T-helper 1 cell treated with Interleukin-12 subunit alpha and Interleukin-12 subunit beta and Interleukin-4 antibody, amounts not matched to agents 30 μg/mL and 1 μg/mL, for 36 hours (primary cell): ENCODE data around the gene HOXC11.

Experiments
- H3K27ac Mint-ChIP-seq: one replicate; pipeline ENCODE4 v1.8.0; 2021; ENCODE audit warnings: mild to moderate bottlenecking, mixed read lengths
- H3K27me3 Mint-ChIP-seq: one replicate; pipeline ENCODE4 v1.8.0; 2021; ENCODE audit warnings: low read depth, mixed read lengths
- H3K36me3 Mint-ChIP-seq: one replicate; pipeline ENCODE4 v1.8.0; 2021; ENCODE audit warnings: low read depth, mixed read lengths
- H3K4me1 Mint-ChIP-seq: one replicate; pipeline ENCODE4 v1.8.0; 2021; ENCODE audit warnings: low read depth, mixed read lengths
- H3K4me3 Mint-ChIP-seq: one replicate; pipeline ENCODE4 v1.8.0; 2021; ENCODE audit warnings: mild to moderate bottlenecking, moderate library complexity, mixed read lengths
- H3K9me3 Mint-ChIP-seq: one replicate; pipeline ENCODE4 v1.8.0; 2021; ENCODE audit warnings: mixed read lengths

HOXC11 gene

DNA sequence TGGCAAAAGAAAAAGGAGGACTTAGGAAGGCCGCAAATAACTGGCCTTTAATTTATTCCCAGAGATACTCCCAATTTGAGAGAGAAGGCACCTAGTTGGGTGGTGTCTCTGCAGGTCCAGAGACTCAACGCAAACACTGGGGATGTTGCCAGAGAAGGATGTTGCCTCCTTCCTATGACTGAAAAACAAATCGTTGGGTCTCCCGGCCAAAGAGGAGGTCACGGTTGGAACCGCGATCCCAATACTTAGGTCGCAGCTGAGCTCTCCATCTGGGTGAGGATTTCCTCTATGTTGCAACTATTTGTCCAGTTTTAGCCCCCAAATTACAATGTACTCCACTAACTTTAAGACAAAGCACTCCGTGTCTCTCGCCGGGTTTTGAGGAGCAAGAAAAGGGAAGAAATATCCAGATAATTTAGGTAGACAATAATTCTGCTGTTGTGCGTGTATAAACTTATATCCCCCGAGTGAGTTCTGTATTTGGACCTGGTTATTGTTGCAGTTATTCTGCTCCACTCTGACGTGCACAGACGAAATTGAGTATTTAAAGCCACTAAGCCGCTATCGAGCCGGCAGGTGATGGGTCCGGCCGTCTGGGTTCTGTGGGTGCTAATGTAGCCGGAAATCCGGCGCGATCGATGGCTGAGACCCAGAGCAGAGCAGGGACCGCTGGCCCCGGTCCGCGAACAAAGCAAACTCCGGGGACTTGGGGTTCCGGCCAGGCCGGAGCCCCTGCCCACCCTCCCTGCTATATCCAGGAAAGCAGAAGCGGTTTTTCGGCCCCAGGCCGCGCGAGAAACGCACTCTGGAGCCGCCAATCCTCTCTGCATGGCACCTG is 12.5 kb upstream of the HOXC11 start:
- no peaks in the 10 kb centered on the region for H3K9me3 Mint-ChIP-seq
- H3K27ac Mint-ChIP-seq, result peak overlapping the region; percentile 81
- peaks cover 92% of the 10 kb centered on the region for H3K27me3 Mint-ChIP-seq
- no peak overlapping the region for H3K4me3 Mint-ChIP-seq
- H3K36me3 Mint-ChIP-seq, result peaks cover 5% of the 10 kb centered on the region
- peaks cover 19% of the 10 kb centered on the region for H3K4me1 Mint-ChIP-seq

DNA sequence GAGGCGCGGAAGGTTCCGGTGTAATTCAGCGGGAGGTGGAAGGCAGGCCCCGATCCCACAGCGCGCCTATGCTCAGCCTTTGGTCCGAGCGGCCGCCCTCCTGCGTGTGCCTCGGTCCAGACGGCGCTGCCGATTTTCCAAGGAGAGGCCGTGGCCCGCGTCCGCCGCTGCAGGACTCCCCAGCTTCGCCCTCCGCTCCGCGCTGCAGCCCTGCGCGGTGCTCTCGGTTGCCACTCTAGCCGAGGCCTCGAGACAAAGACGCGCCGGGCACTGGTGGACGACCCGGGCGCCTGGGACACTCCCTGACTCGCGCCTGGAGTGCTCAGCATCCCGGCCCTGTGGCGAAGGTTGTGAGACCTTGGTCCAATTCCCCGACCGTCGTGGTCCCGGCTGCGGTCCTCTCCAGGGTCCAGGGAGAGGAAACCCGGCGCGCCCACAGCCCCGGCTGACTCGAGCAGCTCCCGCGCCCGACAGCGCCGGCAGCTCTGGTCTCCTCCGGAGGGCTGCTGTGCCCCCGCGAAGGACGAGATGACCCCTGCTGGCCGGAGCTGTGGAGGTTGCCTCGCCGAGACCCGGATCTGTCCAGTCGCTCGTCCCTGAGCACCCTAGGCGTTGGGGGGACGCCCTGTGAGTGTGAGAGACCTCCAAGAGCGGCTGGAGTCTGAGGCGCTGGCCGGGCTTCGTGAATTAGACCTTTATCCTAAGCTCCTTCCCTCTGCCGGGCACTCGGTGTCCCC is 11.7 kb upstream of the HOXC11 start:
- Mint-ChIP-seq H3K9me3 (no peaks in the 10 kb centered on the region), H3K4me3 (no peak overlapping the region), H3K36me3 (peaks cover 5% of the 10 kb centered on the region), H3K27ac (no peak overlapping the region), H3K27me3 (peaks cover 92% of the 10 kb centered on the region), H3K4me1 (peaks cover 17% of the 10 kb centered on the region)

DNA sequence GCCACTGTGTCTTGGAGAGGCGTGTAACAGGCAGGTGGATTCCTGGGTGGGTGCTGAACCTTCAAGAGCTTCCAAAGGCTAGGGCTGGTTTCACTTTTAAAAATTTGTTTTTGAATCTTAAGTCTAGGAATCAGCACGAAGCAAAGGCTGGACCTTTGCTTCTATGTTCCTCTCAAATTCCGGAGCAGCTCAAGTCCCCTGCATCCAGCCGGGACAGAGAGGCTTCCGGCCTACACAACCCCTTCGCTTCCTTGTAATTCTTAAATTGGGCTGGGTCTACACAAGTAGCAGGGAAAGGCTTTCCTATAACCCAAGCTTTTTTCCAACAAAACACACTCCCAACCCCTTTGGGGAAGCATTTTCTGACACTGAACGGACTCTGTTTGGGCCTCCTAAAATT is 9.9 kb upstream of the HOXC11 start:
- Mint-ChIP-seq H3K4me1 (peaks cover 21% of the 10 kb centered on the region), H3K27ac (peak overlapping the region; percentile 41), H3K9me3 (no peaks in the 10 kb centered on the region), H3K4me3 (no peak overlapping the region), H3K27me3 (peaks cover 92% of the 10 kb centered on the region), H3K36me3 (peaks cover 8% of the 10 kb centered on the region)

DNA sequence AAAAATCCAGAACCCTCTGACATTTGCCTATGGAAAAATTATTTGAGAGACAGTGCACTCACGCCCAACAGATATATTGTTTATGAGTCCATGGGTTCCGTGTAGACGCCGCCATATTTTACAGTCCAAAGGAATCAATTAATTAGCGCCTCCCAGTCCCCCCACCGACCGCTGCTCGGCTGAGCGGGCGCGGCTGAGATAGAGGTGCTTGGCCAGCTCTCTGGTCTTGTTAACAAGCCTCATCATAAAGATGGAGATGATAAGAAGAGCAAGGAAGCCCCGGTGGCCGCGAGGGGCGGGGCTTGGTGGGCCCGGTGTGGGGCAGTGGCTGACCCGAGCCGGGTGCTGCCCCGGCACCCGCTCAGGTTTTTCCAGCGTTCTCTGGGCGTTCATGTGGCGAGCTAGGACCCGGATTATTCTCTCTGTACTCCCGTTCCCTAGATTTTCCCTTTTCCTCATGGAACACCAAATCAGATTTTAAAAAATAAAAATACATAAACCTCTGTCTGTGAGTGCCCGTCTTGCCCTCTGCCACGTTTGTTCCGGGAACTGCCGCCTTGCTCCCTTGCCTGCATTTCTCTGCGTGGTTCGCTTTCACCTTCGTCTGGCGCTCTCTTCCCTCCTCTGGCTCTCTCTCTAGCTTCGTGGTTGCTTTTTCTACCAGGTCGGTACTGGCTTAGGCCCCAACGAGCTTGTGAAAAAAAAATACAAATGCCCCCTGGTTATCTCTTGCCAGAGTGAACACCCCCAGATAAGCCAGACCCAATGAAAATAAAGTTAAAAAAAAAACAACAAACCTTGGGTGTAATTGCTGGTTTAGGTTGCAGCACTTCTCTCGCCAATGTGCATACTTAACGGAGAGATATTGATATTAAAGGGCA is 9.3 kb upstream of the HOXC11 start:
- Mint-ChIP-seq H3K27ac (peak overlapping the region; percentile 41), H3K36me3 (peaks cover 8% of the 10 kb centered on the region), H3K4me3 (no peak overlapping the region), H3K9me3 (no peaks in the 10 kb centered on the region), H3K4me1 (peaks cover 21% of the 10 kb centered on the region), H3K27me3 (peaks cover 92% of the 10 kb centered on the region)

DNA sequence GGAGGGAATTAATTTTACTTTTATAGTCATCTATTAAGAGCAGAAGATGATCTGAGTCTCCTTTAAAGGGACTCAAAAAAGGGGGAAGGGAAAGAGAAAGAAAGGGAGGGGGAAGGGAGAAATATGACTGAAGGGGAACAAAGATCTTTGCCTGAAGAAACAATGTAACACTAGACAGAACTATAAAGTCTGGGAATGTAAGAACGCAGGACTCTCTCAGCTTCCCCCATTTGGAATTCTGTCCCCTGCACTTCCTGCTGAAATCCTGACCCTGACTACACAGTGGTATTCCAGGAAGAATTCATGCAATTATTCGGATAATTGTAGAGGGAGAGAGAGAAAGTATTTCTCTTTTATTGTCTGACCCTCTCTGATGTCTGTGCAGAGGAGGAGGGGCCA is 8.6 kb upstream of the HOXC11 start:
- Mint-ChIP-seq H3K9me3 (no peaks in the 10 kb centered on the region), H3K4me3 (no peak overlapping the region), H3K27ac (peak overlapping the region; percentile 19), H3K4me1 (peaks cover 21% of the 10 kb centered on the region), H3K27me3 (peaks cover 92% of the 10 kb centered on the region), H3K36me3 (peaks cover 8% of the 10 kb centered on the region)

DNA sequence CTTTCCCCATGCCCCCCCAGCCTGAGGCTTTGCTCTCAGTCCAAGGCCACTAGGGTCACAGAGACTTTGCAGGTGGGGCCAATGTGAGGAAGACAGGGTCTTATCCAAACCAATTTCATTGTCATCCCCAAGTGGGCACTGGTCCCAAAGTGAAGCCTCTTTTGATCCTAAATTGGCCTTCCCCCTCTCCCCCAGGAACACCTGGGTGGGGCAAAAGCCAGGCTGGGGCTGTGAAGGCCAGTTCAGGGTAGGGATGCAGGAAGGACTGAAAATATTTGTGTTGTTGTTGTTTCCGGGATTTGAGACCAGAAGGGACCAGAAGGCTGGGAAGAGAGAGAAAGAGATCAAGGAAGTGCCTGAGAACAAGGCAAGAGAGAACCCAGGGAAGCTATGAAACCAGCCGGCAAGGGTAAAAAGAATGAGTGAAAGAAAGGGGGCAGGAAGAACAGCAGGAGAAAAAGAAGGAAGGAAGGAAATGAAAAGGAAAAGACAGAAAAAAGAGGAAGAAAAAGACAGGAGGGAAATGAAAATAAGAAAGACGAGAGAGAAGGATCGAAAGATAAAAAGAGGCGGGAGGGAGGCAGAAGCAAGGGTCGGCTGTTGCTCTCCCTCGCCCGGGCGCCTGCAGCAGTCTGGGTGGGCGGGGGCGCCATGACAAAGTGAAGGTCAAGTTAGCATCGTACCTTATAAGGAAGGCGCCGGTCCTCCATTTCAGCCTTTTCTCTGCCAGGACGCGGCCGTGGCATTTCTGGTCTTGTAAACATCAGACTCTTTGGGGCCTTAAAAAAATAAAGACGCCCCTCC is 7.4 kb upstream of the HOXC11 start:
- Mint-ChIP-seq H3K4me3 (peak overlapping the region; percentile 4), H3K36me3 (peaks cover 3% of the 10 kb centered on the region), H3K4me1 (peaks cover 18% of the 10 kb centered on the region), H3K9me3 (no peaks in the 10 kb centered on the region), H3K27ac (peak overlapping the region; percentile 78), H3K27me3 (peaks cover 92% of the 10 kb centered on the region)

DNA sequence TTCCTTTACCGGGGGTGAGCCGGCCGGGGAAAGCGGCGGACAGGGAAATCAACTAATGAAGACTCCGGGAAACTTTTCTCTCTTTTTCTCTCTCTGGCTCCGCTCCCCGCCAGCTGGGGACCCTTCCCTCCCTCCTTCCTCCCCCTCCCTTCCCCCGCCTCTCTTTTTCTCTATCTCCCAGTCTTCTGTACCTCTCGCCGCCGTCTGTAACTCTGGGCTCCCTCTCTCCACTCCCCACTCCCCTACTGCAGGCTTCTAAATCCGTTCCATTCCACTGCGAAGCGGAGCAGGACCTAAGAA is 6.9 kb upstream of the HOXC11 start:
- no peak overlapping the region for H3K27ac Mint-ChIP-seq
- peaks cover 3% of the 10 kb centered on the region for H3K36me3 Mint-ChIP-seq
- no peak overlapping the region for H3K4me3 Mint-ChIP-seq
- no peaks in the 10 kb centered on the region for H3K9me3 Mint-ChIP-seq
- peaks cover 17% of the 10 kb centered on the region for H3K4me1 Mint-ChIP-seq
- peaks cover 95% of the 10 kb centered on the region for H3K27me3 Mint-ChIP-seq

DNA sequence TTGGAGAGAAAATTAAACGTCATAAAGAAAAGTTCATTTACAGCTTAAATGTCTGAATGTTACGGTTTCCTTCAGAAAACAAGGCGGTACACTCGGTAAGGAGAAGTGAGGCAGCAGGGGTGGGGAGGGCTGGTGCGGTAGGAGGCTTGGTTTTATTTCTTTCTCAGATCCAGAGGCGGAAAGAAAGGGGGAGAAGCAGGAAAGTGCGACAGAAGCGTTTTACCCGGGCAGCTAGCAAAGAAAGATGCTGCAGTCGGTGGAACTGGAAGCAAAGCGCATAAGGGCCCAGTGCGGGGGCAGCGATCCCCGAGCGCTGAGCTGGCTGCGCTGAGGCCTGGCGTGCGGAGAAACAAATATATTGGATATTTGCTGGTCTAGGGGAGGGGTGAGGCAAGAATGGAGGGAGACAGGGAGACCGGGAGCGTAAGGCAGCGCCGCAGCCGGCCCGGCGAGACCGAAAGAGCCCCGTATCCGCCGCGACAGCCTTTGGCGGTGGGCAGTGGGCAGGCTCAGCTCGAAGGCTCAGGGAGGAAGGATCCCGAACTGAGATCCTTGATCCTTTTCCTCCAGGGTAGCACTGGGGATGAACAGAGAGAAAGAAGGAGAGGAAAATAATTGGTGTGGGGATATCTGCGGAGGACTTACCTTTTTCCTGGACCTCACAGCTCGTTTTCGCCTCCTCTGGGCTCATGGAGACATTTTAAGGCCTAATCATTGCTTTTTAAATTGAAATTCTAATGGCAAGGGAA is 6.4 kb upstream of the HOXC11 start:
- H3K4me3 Mint-ChIP-seq, result no peak overlapping the region
- H3K27me3 Mint-ChIP-seq, result peaks cover 100% of the 10 kb centered on the region
- H3K27ac Mint-ChIP-seq, result peak overlapping the region; percentile 45
- H3K9me3 Mint-ChIP-seq, result no peaks in the 10 kb centered on the region
- H3K36me3 Mint-ChIP-seq, result peaks cover 3% of the 10 kb centered on the region
- peaks cover 17% of the 10 kb centered on the region for H3K4me1 Mint-ChIP-seq

DNA sequence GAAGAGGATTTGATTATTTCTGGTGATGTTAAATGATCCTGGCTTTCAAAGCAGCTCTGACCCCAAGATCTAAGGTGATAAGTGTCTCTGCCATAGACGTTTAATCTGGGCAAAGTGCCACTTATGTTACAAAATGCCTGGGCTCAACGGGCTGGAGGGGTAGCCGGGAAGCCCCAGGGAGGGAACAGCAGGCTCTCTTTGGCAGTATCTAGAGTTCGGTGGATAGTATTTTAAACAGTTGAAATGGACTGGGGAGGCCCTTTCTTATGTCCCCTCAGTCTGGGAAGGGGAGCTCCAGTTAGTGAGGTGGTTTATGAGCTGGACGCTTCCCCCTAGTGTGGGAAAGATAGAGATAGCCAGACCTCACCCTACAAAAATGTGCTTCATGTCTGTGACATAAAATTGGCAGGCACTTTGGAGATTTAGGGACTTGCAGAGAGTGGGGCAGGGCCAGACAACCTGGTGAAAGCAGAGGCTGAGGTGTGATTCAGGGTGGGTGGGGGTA is 5.5 kb upstream of the HOXC11 start:
- Mint-ChIP-seq H3K4me1 (peaks cover 17% of the 10 kb centered on the region), H3K4me3 (no peak overlapping the region), H3K27me3 (peaks cover 100% of the 10 kb centered on the region), H3K27ac (peak overlapping the region; percentile 6), H3K36me3 (peaks cover 3% of the 10 kb centered on the region), H3K9me3 (no peaks in the 10 kb centered on the region)

DNA sequence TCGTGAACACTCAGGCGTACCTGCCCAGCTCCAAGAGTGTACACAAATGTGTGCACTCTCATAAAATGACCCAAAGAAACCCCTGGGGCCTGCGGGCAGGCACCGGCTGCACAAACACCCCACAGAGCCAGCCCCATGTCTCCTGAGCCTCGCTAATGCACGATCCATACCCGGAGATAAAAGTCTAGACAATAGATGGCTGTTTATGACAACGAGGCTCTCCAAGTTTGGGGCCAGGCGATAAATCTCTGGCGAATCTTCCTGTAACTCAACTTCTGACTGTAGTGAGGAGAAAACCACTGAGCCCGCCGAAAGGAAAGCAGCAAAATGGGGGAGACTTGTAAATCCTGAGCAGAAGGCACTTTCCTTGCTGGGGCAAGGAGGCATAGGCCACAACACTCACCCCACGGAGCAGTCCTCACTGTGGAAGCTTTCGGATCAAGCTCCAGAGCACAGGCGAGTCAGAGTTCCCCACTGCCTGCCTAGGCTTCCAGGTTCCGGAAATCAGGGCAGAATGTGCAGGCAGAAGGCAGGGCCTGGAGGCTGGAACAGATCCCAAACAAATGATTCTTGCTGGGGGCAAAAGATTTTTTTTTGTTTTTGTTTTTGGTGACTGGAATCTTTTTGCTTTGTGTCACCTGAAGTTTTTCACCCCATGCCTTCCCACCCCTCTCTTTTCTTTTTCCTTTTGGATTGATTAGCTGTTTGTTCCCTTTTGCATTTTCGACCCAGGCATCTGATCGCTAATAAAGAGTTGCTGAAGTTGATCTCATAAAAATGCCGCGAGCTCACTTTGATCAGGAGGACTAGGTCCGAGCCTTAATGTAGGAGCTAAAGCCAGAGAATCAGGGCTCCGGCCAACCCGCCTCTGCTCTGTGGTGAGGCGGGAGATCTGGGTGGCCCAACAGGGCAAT is 4.5 kb upstream of the HOXC11 start:
- H3K4me1 Mint-ChIP-seq, result peaks cover 24% of the 10 kb centered on the region
- no peaks in the 10 kb centered on the region for H3K9me3 Mint-ChIP-seq
- H3K4me3 Mint-ChIP-seq, result no peak overlapping the region
- H3K36me3 Mint-ChIP-seq, result peaks cover 8% of the 10 kb centered on the region
- no peak overlapping the region for H3K27ac Mint-ChIP-seq
- peaks cover 100% of the 10 kb centered on the region for H3K27me3 Mint-ChIP-seq

DNA sequence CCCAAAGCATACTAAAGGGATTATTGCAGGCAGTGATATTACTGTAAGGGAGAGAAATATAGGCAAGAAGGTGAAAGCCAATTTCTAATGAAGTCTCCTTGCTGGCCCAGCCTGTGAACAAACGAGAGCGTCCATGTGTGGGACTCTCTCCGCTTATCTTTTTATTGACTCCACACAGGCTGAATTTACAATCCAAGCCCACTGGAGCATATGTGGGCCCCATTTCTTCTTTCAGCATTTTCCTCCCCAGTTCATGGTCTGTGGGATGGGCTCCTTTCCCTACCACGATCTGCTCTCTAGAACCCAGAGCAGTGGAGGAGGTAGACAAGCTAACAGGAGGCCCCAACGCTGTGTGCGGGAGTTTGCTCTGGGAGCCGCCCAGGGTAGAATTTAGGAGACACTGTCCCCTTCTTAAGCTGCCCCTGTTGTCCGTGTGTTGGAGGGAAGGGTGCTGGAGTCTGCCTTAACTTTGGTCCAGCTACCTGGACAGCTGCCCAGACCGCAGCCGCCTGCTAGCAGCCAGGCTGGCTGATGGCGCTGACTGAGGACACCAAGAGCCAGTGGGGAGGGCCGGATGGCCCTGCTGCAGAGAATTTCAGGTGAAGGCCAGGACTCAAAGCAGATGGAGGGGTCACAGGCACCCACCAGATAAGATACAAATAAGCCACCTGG is 3.2 kb upstream of the HOXC11 start:
- Mint-ChIP-seq H3K27ac (no peak overlapping the region), H3K4me3 (no peak overlapping the region), H3K9me3 (no peaks in the 10 kb centered on the region), H3K36me3 (peaks cover 8% of the 10 kb centered on the region), H3K4me1 (peaks cover 14% of the 10 kb centered on the region), H3K27me3 (peaks cover 95% of the 10 kb centered on the region)

DNA sequence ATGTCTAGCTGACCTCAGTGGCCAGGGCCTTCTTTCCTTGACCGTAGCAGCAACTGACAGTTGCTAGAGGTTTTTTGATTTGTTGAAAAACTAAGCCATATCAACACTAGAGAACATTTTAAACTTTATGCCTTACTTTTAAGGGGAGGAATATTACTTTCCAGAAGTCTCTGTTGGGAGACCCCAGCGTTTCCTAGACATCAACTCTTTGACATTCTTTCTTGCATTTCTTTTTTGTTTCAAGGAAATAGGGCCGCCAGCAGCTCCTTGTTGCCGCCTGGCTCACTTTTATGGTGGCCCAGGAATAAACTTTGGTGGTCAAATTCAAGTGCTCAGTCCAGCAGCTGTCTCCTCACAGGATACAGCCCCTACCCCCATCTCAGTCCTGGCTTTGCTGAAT is 2.5 kb upstream of the HOXC11 start:
- Mint-ChIP-seq H3K4me3 (no peak overlapping the region), H3K27ac (no peak overlapping the region), H3K9me3 (no peaks in the 10 kb centered on the region), H3K27me3 (peaks cover 92% of the 10 kb centered on the region), H3K36me3 (peaks cover 8% of the 10 kb centered on the region), H3K4me1 (peaks cover 12% of the 10 kb centered on the region)
